Measurements from ENCODE around the gene GTPBP6.
"Not testable (repeated sequence)": the region's sequence is repeated elsewhere in the genome, so short reads cannot be mapped to it uniquely, and the experiment has no call there.

The GTPBP6 gene

DNA sequence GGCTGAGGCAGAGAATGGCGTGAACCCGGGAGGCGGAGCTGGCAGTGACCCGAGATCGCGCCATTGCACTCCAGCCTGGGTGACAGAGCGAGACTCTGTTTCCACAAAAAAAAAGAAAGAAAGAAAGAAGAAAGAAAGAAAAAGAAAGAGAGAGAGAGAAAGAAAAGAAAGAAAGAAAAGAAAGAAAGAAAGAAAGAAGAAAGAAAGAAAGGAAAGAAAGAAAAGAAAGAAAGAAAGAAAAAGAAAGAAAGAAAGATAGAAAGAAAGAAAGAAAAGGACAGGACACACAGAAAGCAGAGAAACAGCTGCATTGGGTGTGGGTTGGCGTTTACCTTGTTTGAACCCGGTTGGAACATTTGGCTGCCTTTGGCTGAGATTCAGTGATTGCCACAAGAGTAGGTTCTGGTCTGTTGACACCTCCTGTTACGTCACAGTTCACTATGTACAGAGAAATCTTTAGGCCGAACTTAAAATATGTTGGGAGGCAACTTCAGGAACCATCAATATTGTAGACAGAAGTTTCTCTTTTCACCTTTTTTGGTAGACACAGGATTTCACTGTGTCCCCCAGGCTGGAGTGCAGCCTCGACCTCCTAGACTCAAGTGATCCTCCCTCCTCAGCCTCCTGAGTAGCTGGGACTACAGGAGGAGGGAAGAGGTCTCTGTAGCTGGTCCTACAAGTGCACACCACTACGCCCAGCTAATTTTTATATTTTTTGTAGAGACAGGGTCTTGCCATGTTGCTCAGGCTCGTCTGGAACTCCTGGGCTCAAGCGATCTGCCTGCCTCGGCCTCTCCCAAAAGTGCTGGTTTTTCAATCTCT, 53.8 kb downstream of the GTPBP6 start:
- DNase-seq (ENCODE audit: low read depth, low spot score) = no peak

DNA sequence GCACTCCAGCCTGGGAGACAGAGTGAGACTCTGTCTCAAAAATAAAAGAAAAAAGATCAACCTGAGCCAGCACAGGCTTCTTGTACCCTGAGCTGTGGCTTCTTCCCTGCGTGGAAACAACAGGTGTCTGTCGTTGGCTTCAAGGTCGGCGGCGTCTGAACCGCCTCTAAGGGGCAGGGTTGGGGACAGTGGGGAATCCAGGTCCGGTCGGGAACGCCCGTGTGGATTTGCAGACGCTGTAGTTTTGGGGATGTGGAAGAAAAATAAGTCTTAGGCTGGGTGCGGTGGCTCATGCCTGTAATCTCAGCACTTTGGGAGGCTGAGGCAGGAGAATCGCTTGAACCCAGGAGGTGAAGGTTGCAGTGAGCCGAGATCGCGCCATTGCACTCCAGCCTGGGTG, 54.6 kb downstream of the GTPBP6 start:
- DNase-seq (ENCODE audit: low read depth, low spot score) = not testable (repeated sequence)

DNA sequence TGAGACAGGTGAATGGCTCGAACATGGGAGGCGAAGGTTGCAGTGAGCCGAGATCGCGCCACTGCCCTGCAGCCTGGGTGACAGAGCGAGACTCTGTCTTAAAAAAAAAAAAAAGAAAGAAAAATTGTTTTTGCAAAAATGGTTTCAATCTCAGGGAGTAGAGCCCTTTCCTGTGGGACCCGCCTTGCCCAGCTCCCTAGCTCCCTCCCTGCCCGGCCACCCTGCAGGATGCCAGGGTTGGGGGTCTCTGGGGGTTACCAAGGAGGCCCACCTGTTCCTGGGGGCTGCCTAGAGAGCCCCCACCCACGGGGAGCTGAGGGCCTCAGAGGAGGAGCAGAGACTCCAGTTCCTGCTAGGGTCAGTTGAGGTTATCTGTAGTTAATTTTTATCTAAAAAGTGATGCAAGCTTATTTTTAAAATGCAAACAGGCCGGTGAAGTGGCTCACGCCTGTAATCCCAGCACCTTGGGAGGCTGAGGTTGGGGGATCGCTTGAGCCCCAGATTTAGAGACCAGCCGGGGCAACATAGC, 56.2 kb downstream of the GTPBP6 start:
- DNase-seq (ENCODE audit: low read depth, low spot score) = no peak

DNA sequence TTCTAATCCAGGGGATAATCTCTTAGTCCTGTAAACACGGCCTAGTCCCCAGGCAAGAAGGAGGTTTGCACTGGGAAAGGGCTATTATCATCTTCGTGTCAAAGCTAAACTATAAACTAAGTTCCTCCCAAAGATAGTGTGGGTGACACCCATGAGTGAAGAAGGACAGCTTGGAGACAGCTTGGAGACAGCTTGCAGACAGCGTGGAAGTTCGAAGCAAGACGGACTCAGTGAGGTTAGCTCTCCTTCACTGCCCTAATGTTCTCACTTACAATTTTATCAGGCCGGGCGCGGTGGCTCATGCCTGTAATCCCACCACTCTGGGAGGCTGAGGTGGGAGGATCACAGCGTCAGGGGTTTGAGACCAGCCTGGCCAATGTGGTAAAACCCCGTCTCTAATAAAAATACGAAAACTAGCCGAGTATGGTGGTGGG, 56.7 kb downstream of the GTPBP6 start:
- no peak for DNase-seq (ENCODE audit: low read depth, low spot score)

DNA sequence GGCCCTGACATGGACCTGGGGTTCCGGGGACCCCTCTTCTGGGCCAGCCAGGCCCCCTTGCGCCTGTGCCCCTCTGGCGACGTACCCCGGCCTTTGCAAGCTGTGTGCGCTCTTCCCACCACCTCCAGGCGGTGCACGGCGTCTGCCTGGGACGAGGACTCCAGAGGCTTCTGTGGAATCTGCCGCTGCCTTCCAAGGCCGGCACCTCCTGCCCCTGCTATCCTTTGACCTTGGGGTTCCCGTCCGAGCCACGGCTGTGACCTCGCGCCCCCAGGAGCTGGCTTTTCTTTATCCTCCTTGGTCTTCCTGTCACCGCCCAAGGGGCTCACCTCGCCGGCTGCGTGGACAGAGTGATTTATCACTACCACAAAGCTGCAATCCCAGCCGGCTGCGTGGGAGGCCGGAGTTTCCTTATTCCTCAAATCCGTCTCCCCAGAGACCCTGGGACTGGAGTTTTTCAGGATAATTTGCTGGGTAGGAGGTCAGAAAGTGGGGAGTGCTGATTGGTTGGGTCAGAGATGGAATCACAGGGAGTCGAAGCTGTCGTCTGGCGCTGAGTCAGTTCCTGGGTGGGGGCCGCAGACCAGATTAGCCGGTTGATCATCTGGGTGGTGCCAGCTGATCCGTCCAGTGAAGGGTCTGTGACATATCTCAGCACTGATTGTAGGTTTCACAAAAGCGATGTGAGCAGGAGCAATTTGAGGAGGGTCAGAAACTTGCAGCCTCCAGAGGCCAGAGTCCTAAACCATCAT, 57.3 kb downstream of the GTPBP6 start:
- DNase-seq (ENCODE audit: low read depth, low spot score) = peak; percentile 85

DNA sequence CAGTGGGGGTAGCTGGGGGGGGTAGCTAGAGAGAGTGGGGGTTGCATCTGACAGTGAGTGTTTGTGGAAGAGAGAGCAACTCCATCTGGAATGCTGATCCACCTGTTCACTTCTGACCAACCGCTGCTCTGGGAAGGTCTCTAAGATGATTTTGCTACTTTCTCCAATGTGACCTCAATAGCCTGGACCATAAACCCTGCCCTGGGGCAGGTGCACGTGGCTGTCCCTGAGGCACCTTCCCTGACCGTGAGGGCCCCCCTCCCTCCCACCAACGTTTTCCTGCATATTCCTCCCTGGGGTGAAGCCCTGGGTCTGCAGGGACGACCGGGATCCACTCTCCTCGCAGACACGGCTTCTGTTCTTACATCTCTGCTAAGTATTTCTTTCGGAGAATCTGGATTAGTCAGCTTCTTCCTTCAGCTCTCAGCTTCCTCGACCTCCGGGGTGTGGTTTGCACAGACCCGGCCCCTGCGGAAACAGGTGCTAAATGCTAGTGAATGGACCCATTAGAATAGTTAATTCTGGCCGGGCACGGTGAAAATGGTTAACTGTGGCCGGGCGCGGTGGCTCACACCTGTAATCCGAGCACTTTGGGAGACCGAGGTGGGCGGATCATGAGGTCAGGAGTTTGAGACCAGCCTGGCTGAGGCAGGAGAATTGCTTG, 58.8 kb downstream of the GTPBP6 start:
- DNase-seq (ENCODE audit: low read depth, low spot score) = peak; percentile 74

DNA sequence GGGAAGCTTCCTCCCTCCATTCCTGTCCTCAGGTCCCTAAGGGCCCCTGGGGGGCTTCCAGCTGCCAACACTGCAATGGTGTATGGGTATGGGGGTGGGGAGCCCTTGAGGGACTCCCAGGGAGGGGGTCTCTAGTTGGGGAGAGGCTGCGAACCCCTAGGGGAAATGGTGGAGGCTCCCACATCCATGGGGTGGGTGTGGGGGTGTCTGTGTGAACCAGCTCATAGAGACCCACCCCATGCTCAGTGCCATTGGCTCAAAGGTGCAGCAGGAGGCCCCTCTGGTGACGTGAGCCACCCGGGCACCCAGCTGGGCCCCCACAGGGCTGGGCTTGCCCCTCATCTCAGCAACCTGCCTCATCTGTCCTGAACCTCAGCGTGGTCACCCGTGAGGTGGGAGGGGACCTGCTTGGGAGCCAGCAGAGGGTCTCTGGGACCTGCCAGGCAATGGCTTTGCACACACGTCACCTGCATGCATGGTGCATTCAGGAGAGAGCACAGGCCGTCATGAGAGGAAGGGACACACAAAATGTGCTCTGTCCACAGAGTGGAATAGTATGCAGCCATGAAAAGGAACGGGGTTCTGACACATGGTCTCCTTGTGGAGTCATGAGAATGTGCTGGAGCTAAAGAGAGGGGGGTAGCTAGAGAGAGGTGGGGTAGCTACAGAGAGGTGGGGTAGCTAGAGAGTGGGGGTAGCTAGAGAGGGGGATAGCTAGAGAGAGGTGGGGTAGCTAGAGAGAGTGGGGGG, 60.1 kb downstream of the GTPBP6 start:
- no peak for DNase-seq (ENCODE audit: low read depth, low spot score)

DNA sequence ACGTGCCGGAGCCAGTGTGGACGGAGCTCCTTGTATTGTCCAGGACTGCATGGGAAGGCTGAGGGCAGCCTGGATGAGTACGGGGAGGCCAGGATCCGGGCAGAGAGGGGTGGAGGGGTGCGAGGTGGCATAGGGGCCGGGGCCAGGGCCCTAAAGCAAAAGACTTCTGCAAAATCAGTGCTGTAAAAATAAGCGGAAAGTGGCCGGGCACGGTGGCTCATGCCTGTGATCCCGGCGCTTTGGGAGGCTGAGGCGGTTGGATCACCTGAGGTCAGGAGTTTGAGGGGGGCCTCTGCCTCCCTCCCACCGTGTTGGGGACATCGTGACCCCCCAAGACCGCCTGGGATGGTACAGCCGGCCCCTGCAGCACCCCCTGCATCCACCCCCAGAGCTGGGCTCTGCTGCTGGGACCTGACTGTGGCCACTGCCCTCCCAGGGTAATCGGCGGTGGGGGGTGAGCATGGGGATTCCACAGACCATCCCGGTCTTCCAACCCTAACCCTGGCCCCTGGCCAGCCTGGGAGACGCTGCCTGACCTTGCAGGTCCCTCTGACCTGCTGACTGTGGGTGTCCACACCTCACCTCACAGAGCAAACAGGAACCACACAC, 60.8 kb downstream of the GTPBP6 start:
- DNase-seq (ENCODE audit: low read depth, low spot score) = no peak

DNA sequence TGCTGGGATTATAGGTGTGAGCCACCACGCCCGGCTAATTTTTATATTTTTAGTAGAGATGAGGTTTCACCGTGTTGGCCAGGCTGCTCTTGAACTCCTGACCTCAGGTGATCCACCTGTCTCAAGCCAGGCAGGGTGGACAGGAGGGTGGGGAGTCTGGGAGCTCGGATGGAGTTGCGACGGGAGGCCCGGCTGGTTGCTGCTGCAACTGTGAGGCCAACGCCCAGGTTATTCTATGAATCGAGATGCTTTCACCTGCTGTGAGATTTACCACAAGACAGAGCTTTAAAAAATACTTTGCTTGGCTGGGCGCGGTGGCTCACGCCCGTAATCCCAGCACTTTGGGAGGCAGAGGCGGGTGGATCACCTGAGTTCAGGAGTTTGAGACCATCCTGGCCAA, 61.5 kb downstream of the GTPBP6 start:
- not testable (repeated sequence) for DNase-seq (ENCODE audit: low read depth, low spot score)

DNA sequence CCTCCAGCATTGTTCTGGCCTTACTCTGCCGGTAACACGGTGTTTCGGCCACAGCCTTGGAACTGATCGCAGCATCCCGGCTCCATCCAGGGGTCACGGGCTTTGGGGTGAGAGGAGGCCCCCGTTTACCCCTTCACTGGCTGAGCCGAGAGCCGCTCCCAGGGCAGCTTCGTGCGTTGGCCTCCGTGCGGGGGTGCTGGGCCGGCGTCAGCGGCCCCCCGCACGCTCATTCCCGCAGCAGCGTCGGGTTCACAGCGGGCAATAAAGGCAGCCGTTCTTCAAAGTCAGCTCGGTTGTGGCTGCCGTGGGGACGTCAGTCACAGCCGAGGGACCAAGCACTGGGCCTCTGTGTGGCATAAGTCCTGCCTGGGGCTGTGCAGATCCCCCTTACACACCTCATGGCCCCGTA, 62.7 kb downstream of the GTPBP6 start:
- no peak for DNase-seq (ENCODE audit: low read depth, low spot score)

Data from ELF-1 (cell line).